Fibroblast of lung (primary cell): ENCODE measurements around the gene DCLRE1B. TPM values are rescaled to one million over a fixed set of nuclear protein-coding genes. Genes with fewer than 3 reads are reported as not detected.
A peak's percentile ranks its signal among the peaks of the same experiment; 100 is the strongest.

ENCODE experiments used
- DNase-seq, 2 donors: peaks; one replicate each; pipeline versions ENCODE4 v3.0.0 to v3.0.0-alpha.2; 2010; ENCODE audit warnings: low read depth in 2 of 2
- H2AFZ ChIP-seq: 2 replicates; pipeline ENCODE4 v1.5.1; 2012; ENCODE audit warnings: low read length, control low read depth, inconsistent platforms
- H3K27ac ChIP-seq: 2 replicates; pipeline ENCODE4 v1.5.1; 2011; ENCODE audit warnings: low read length, control low read depth; ENCODE audit not compliant: insufficient read depth
- H3K27me3 ChIP-seq: 2 replicates; pipeline ENCODE4 v1.5.1; 2011; ENCODE audit warnings: mild to moderate bottlenecking, low read length; ENCODE audit not compliant: control insufficient read depth, insufficient read depth
- H3K36me3 ChIP-seq: 2 replicates; pipeline ENCODE4 v1.5.1; 2011; ENCODE audit warnings: low read length; ENCODE audit not compliant: control insufficient read depth, insufficient read depth
- H3K4me1 ChIP-seq: 2 replicates; pipeline ENCODE4 v1.5.1; 2011; ENCODE audit warnings: low read length; ENCODE audit not compliant: control insufficient read depth, insufficient read depth; ENCODE audit errors: extremely low read depth
- H3K4me2 ChIP-seq: 2 replicates; pipeline ENCODE4 v1.5.1; 2011; ENCODE audit warnings: low read length, control low read depth; ENCODE audit not compliant: insufficient read depth; ENCODE audit errors: extremely low read depth
- H3K4me3 ChIP-seq, 4 experiments: fragments of 200-600 bp in 1 of 4; sonication (generic) in 1 of 4; replicated peaks in 1 of 4; 2 replicates each; pipeline ENCODE4 v1.5.1; 2011 to 2016; ENCODE audit warnings: low read length in 4 of 4, low read depth in 3 of 4, mild to moderate bottlenecking in 3 of 4, control low read depth in 2 of 4, inconsistent platforms in 1 of 4, mixed read lengths in 1 of 4; ENCODE audit not compliant: insufficient read depth in 1 of 4; ENCODE audit errors: control extremely low read depth in 1 of 4
- H3K79me2 ChIP-seq: 2 replicates; pipeline ENCODE4 v1.5.1; 2012; ENCODE audit warnings: mild to moderate bottlenecking, low read length, inconsistent platforms; ENCODE audit not compliant: control insufficient read depth, insufficient read depth
- H3K9ac ChIP-seq: 2 replicates; pipeline ENCODE4 v1.5.1; 2011; ENCODE audit warnings: mild to moderate bottlenecking, low read length, control low read depth; ENCODE audit not compliant: insufficient read depth
- H3K9me3 ChIP-seq: 2 replicates; pipeline ENCODE4 v1.5.1; 2012; ENCODE audit warnings: low read depth, low read length; ENCODE audit not compliant: control insufficient read depth, insufficient read depth
- H4K20me1 ChIP-seq: 2 replicates; pipeline ENCODE4 v1.5.1; 2011; ENCODE audit warnings: low read length; ENCODE audit not compliant: control insufficient read depth, insufficient read depth; ENCODE audit errors: extremely low read depth
- EZH2 ChIP-seq: IDR thresholded peaks from 2 replicates; pipeline ENCODE4 v1.5.1; 2012; ENCODE audit warnings: low read length, control low read depth, mild to moderate bottlenecking; ENCODE audit errors: missing control alignments
- polyA minus RNA-seq: library from RNA; depleted of rRNA, polyadenylated mRNA; stranded (reverse); fragments of >200 nt; gene quantifications from 2 replicates; pipeline ENCODE4 v1.2.3, GENCODE V29; 2011; ENCODE audit warnings: low replicate concordance
- polyA plus RNA-seq, 2 donors: library from polyadenylated mRNA; depleted of rRNA in 1 of 2; stranded (reverse) in 1 of 2; unstranded in 1 of 2; fragments of >200 nt; gene quantifications; 2 replicates each; pipeline ENCODE4 v1.2.1, GENCODE V29; 2011 to 2012; ENCODE audit warnings: missing spikeins in 1 of 2
- total RNA-seq: library from RNA; depleted of rRNA; stranded (reverse); fragments of >200 nt; gene quantifications from 2 replicates; pipeline ENCODE4 v1.2.1, GENCODE V29; 2014
- TF ChIP-seq, protein P1 (sequence below), 2 donors: IDR thresholded peaks in 1 of 2; conservative IDR thresholded peaks in 1 of 2; 1 replicate in 1 of 2; 2 replicates in 1 of 2; pipeline ENCODE4 v1.5.1; 2011 to 2012; ENCODE audit warnings: low read length in 2 of 2, control low read depth in 1 of 2, inconsistent platforms in 1 of 2, low read depth in 1 of 2, mild to moderate bottlenecking in 1 of 2

The DCLRE1B gene
- total RNA-seq (0.66 and 1.0 TPM in 2 replicates), polyA plus RNA-seq (3.4 and 6.4 TPM in 2 replicates), polyA minus RNA-seq (14.0 and 17.9 TPM in 2 replicates)
- 5.4 and 9.0 TPM in 2 replicates for polyA plus RNA-seq (2012)

DNA sequence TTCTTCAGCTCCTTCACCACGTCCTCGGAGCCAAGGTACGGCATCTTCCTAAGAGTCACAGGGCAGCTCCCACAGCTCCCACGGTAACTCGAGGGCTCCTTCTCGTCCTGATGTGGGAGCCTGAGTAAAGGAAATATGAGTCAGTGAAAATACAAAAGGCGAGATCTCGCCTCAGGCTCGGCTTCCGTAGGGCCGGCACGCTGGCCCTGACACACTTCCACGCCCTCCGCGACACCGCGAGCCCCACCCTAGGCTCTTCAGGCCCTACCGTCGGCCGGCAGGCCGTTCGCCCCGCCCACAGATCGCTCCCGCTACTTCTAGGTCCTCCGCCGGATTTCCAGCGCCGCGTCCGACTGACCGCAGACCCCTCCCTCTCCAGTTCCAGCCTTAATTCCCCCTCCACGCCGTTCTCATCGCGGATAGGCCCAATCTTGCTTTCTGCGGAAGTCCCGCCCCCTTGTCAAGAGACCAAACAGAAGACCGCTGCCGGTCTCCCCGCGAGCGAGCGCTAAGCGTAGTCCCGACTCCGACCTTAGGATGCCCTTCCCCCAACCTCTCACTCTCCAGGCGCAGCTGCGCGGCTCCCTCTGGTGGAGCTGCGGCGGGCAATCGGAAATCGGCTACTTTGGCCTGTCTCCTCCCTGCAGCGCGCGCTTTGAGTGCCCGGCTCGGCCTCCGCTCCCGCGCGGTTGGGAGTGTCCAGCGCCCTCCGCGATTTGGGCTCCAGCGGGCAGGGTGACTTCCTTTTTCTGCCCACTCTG is at the start of gene DCLRE1B, which contains the start of gene AP4B1:
Gene DCLRE1B (plus strand): TSS at position 653 of the 761 bp plus-strand sequence. CDS start 261 bp downstream, outside the sequence.
Gene AP4B1 (minus strand): TSS at position 126 of the 761 bp plus-strand sequence. CDS start 82 bp downstream, at position 44.
- TF ChIP-seq EZH2, result no peak
- TF ChIP-seq, protein P1, sequence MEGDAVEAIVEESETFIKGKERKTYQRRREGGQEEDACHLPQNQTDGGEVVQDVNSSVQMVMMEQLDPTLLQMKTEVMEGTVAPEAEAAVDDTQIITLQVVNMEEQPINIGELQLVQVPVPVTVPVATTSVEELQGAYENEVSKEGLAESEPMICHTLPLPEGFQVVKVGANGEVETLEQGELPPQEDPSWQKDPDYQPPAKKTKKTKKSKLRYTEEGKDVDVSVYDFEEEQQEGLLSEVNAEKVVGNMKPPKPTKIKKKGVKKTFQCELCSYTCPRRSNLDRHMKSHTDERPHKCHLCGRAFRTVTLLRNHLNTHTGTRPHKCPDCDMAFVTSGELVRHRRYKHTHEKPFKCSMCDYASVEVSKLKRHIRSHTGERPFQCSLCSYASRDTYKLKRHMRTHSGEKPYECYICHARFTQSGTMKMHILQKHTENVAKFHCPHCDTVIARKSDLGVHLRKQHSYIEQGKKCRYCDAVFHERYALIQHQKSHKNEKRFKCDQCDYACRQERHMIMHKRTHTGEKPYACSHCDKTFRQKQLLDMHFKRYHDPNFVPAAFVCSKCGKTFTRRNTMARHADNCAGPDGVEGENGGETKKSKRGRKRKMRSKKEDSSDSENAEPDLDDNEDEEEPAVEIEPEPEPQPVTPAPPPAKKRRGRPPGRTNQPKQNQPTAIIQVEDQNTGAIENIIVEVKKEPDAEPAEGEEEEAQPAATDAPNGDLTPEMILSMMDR (conservative IDR thresholded peaks at IDR 0.05 in 1 of 2, IDR thresholded peaks at IDR 0.05 in 1 of 2; ENCODE audit: low read depth in 1 of 2, low read length in 2 of 2), result peak; percentile 66 to 68
- Histone ChIP-seq H3K36me3 (peaks cover 2% of the 10 kb centered on the region), H3K4me2 (peak within 1 kb of the TSS; percentile 92)

DNA sequence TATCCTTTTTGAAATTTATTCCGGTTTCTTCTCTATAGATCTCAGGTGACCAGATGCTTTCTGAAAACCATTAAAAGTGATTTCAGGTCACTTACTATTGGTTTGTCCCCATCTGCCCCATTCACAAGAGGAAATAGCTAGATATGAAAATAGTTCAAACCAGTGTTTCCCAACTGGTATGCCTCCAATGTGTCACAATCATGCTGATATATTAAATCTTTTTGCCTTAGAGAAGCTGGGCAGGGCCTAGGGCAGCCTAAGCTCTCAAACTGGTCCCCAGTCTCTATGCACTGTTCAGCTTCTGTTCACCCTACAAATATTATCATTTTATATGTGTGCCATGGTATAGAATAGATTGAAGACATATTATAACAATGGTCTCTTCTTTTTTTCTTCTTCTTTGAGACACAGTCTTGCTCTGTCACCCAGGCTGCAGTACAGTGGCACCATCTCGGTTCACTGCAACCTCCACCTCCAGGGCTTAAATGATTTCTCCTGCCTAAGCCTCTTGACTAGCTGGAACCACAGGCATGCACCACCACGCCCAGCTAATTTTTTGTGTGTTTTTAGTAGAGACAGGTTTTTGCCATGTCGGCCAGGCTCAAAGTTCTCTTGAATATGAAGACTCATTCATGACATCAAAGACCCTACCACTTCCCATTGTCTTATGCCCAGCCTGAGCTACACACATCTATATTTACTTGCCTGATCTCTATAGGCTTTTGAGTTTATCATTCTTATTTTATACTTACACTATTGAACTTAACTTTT is 49.3 kb upstream of the DCLRE1B start:
- Histone ChIP-seq H3K9me3 (no peaks in the 10 kb centered on the region), H3K27ac (no peak overlapping the region), H3K4me1 (peaks cover 9% of the 10 kb centered on the region), H3K9ac (no peak overlapping the region), H3K79me2 (no peaks in the 10 kb centered on the region), H3K4me2 (no peak overlapping the region), H4K20me1 (no peaks in the 10 kb centered on the region), H3K4me3 (no peak overlapping the region), H2AFZ (no peak overlapping the region), H3K36me3 (no peaks in the 10 kb centered on the region), H3K27me3 (no peaks in the 10 kb centered on the region)
- no peak for DNase-seq
- no peak for TF ChIP-seq EZH2
- TF ChIP-seq, protein P1 (conservative IDR thresholded peaks at IDR 0.05 in 1 of 2, IDR thresholded peaks at IDR 0.05 in 1 of 2; ENCODE audit: low read depth in 1 of 2, low read length in 2 of 2), result no peak

More for the DNA sequence above, at the start of gene DCLRE1B, which contains the start of gene AP4B1:
- peak within 1 kb of the TSS; percentile 93 for H2AFZ ChIP-seq
- DNase-seq, result peak; percentile 100
- H3K79me2 ChIP-seq, result peaks cover 25% of the 10 kb centered on the region
- H3K9me3 ChIP-seq, result no peaks in the 10 kb centered on the region
- peak within 1 kb of the TSS; percentile 85 for H3K27ac ChIP-seq
- H3K4me1 ChIP-seq, result no peaks in the 10 kb centered on the region
- no peaks in the 10 kb centered on the region for H4K20me1 ChIP-seq
- peak within 1 kb of the TSS; percentile 73 to 91 (median 88) for H3K4me3 ChIP-seq
- H3K27me3 ChIP-seq, result no peaks in the 10 kb centered on the region
- H3K9ac ChIP-seq, result peak within 1 kb of the TSS; percentile 77

DNA sequence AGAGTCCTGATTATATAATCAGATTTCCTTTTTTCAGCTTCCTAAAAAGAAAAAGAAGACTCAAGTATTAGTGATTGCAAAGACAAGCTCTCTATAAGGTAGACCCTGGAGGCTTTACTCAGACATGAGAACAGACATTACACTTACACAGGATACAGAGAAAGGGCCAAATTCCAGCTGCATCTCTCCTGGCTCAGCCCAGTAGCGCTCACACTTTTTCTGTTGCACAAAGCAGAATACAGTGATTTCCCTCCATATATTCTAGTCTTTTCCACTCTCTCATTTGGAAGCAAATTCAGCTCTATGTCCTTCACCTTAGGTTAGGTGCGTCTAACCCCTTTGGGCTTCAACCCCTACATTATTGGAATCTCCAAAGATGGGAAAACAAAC is 48.7 kb upstream of the DCLRE1B start:
- DNase-seq, result no peak
- H2AFZ ChIP-seq, result no peak overlapping the region
- no peak overlapping the region for H3K9ac ChIP-seq
- no peak overlapping the region for H3K4me3 ChIP-seq
- TF ChIP-seq, protein P1 (conservative IDR thresholded peaks at IDR 0.05 in 1 of 2, IDR thresholded peaks at IDR 0.05 in 1 of 2; ENCODE audit: low read depth in 1 of 2, low read length in 2 of 2), result no peak
- H3K27me3 ChIP-seq, result no peaks in the 10 kb centered on the region
- no peaks in the 10 kb centered on the region for H3K36me3 ChIP-seq
- H3K79me2 ChIP-seq, result no peaks in the 10 kb centered on the region
- H4K20me1 ChIP-seq, result no peaks in the 10 kb centered on the region
- H3K27ac ChIP-seq, result no peak overlapping the region
- no peaks in the 10 kb centered on the region for H3K9me3 ChIP-seq
- peaks cover 12% of the 10 kb centered on the region for H3K4me1 ChIP-seq
- no peak overlapping the region for H3K4me2 ChIP-seq
